Measurements from ENCODE around the gene PELI3.

- TF ChIP-seq CTCF (IDR thresholded peaks at IDR 0.05) (no peak), EP300 (IDR thresholded peaks at IDR 0.05) (no peak)
These were observed 12.5 kb upstream of the PELI3 start for GRCh38 chr11:66454247-66454646.

Measured in stomach (tissue), 4 donors.